K562 (cell line): Measurements from ENCODE around the gene POU2F3. TPM values are rescaled to one million over a fixed set of nuclear protein-coding genes. Genes with fewer than 3 reads are reported as not detected.

Experiments
- ATAC-seq: fragments of 200-7000 bp; cut with Tn5 transposase; 3 replicates; pipeline ENCODE4 v1.9.1; 2020; ENCODE audit warnings: moderate library complexity
- BruUV-seq: library from RNA; stranded (reverse); fragments of 400-500 nt; replicated peaks from 2 replicates; lab custom pipeline; 2021; lab: Mats Ljungman, UMichigan
- CTCF ChIA-PET: fragments of 300-600 bp; formaldehyde crosslinking; extraction: SDS; loops from one replicate; lab custom pipeline; 2021; ENCODE audit warnings: low intra/inter-chr PET ratio; lab: Yijun Ruan, JAX
- POLR2A ChIA-PET: fragments of 300-600, 350-650 bp; sonication (Branson Sonifier 250); formaldehyde crosslinking; extraction: SDS; loops from one replicate; lab custom pipeline; 2021; ENCODE audit warnings: antibody characterized with exemption, inconsistent platforms; lab: Yijun Ruan, JAX
- DNase-seq, 4 experiments: peaks; one replicate each; pipeline versions ENCODE4 v3.0.0 to v3.0.0-alpha.2; 2011 to 2018; ENCODE audit warnings: low spot score in 3 of 4, mixed read lengths in 3 of 4; ENCODE audit errors: extremely low read depth in 1 of 4
- FAIRE-seq: peaks from 2 replicates; lab custom pipeline; 2011; peaks lifted over from hg19 to GRCh38; lab: Jason Lieb, UNC
- H2AFZ ChIP-seq: 2 replicates; pipeline ENCODE4 v1.6.0; 2011; ENCODE audit warnings: low read depth, low read length, control low read depth, inconsistent platforms
- H3K27ac ChIP-seq: fragments of 200-600 bp; 3 replicates; pipeline ENCODE4 v1.8.0; 2011; ENCODE audit warnings: low read depth, mild to moderate bottlenecking, control low read depth, inconsistent platforms, low read length, moderate library complexity, mixed read lengths; ENCODE audit errors: extremely low read depth
- H3K27me3 ChIP-seq, 2 experiments: fragments of 300-600 bp in 1 of 2; 2 replicates in 1 of 2; 3 replicates in 1 of 2; pipeline versions ENCODE4 v1.6.0 to v1.8.0; 2011; ENCODE audit warnings: inconsistent platforms in 2 of 2, low read length in 2 of 2, mild to moderate bottlenecking in 1 of 2, mixed read lengths in 1 of 2, moderate library complexity in 1 of 2; ENCODE audit not compliant: control insufficient read depth in 2 of 2, insufficient read depth in 2 of 2
- H3K36me3 ChIP-seq: fragments of 300-600 bp; 3 replicates; pipeline ENCODE4 v1.8.0; 2011; ENCODE audit warnings: mild to moderate bottlenecking, low read length, inconsistent platforms; ENCODE audit not compliant: control insufficient read depth, insufficient read depth
- H3K4me1 ChIP-seq, 2 experiments: fragments of 200-600 bp in 1 of 2; replicated peaks in 1 of 2; 2 replicates in 1 of 2; 3 replicates in 1 of 2; pipeline versions ENCODE4 v1.5.1 to v1.8.0; 2011; ENCODE audit warnings: inconsistent platforms in 2 of 2, low read length in 2 of 2, mild to moderate bottlenecking in 1 of 2, mixed read lengths in 1 of 2, moderate library complexity in 1 of 2; ENCODE audit not compliant: control insufficient read depth in 2 of 2, insufficient read depth in 2 of 2
- H3K4me2 ChIP-seq: 2 replicates; pipeline ENCODE4 v1.6.1; 2011; ENCODE audit warnings: low read length, control low read depth, inconsistent platforms, mixed read lengths; ENCODE audit not compliant: insufficient read depth
- H3K4me3 ChIP-seq: fragments of 200-600 bp; sonication (generic), shearing (Covaris generic); 2 replicates; pipeline ENCODE4 v1.5.1; 2016; ENCODE audit warnings: control low read depth, inconsistent platforms
- H3K79me2 ChIP-seq: fragments of 200-600 bp; 3 replicates; pipeline ENCODE4 v1.8.0; 2011; ENCODE audit warnings: low read length, inconsistent platforms; ENCODE audit not compliant: control insufficient read depth, insufficient read depth
- H3K9ac ChIP-seq, 2 experiments: 2 replicates each; pipeline versions ENCODE4 v1.6.0 to v1.6.1; 2011; ENCODE audit warnings: low read depth in 2 of 2, low read length in 2 of 2, control low read depth in 1 of 2, inconsistent platforms in 1 of 2, mild to moderate bottlenecking in 1 of 2, mixed read lengths in 1 of 2; ENCODE audit not compliant: insufficient read depth in 1 of 2
- H3K9me1 ChIP-seq: one replicate; pipeline ENCODE4 v1.6.0; 2011; ENCODE audit warnings: inconsistent platforms, mild to moderate bottlenecking, low read length, moderate library complexity; ENCODE audit not compliant: control insufficient read depth, insufficient read depth
- H3K9me3 ChIP-seq: replicated peaks from 2 replicates; pipeline ENCODE4 v1.5.1; 2011; ENCODE audit warnings: low read depth, low read length, inconsistent platforms; ENCODE audit not compliant: control insufficient read depth, insufficient read depth
- H4K20me1 ChIP-seq: replicated peaks from 2 replicates; pipeline ENCODE4 v1.6.1; 2011; ENCODE audit warnings: low read length, inconsistent platforms, mixed read lengths; ENCODE audit not compliant: control insufficient read depth, insufficient read depth
- FOSL1 ChIP-seq: fragments of 200-800 bp; sonication (Bioruptor generic); conservative IDR thresholded peaks from 2 replicates; pipeline ENCODE4 v1.6.1; 2016; ENCODE audit warnings: missing genetic modification characterization, missing compliant biosample characterization
- FOXK2 ChIP-seq, 2 experiments: fragments of 450-650 bp; IDR thresholded peaks in 1 of 2; conservative IDR thresholded peaks in 1 of 2; 2 replicates each; pipeline ENCODE4 v1.6.1; 2016; ENCODE audit warnings: low read depth in 2 of 2, mild to moderate bottlenecking in 1 of 2
- HMGN3 ChIP-seq: IDR thresholded peaks from 2 replicates; pipeline ENCODE4 v1.6.1; 2011; ENCODE audit warnings: borderline replicate concordance, low read depth, mild to moderate bottlenecking, mixed read lengths, low read length; ENCODE audit not compliant: insufficient read length; ENCODE audit errors: extremely low read depth
- MBD2 ChIP-seq: sonication (generic); IDR thresholded peaks from 2 replicates; pipeline ENCODE4 v1.6.1; 2016; ENCODE audit warnings: low read depth, borderline replicate concordance
- SRF ChIP-seq, 2 experiments: fragments of 250-450, 450-650 bp in 1 of 2; sonication (Bioruptor Pico) in 1 of 2; sonication (generic) in 1 of 2; formaldehyde crosslinking; IDR thresholded peaks; 2 replicates each; pipeline versions ENCODE4 v1.5.0 to v1.5.1; 2020 to 2022; ENCODE audit warnings: mild to moderate bottlenecking in 1 of 2, missing genetic modification reagents in 1 of 2
- in situ Hi-C: fragments of 300-500 bp; cut with MboI; formaldehyde crosslinking; loops from 4 replicates; pipeline ENCODE4 v1.15.0; 2018; ENCODE audit warnings: inconsistent platforms, mixed read lengths
- intact Hi-C: fragments of 100-400 bp; cut with micrococcal nuclease; formaldehyde crosslinking; loops from 2 replicates; pipeline ENCODE4 v1.14.2; 2022
- polyA plus RNA-seq, 8 experiments: library from polyadenylated mRNA; depleted of rRNA in 4 of 8; stranded (reverse) in 5 of 8; unstranded in 3 of 8; fragments of >200 nt; fragmentation: Nextera tagmentation in 2 of 8; fragmentation: Illumina TruSeq in 1 of 8; extraction: Ambion mirVana in 2 of 8; extraction: Trizol in 1 of 8; gene quantifications; 2 replicates each; pipeline versions ENCODE4 v1.2.1 to v1.2.3, GENCODE V29; 2011 to 2014; ENCODE audit warnings: inconsistent platforms in 1 of 8, missing spikeins in 1 of 8
- total RNA-seq, 7 experiments: library from RNA; depleted of rRNA in 6 of 7; stranded (reverse); fragments of >200 nt in 6 of 7; fragmentation: Illumina TruSeq in 2 of 7; extraction: Trizol in 2 of 7; gene quantifications; 2 replicates each; pipeline versions ENCODE4 v1.2.1 to v1.2.3, GENCODE V29; 2011 to 2021; ENCODE audit warnings: low replicate concordance in 1 of 7

POU2F3 gene
- total and polyA plus RNA-seq, 9 of the 15 experiments (the other 6 are each of a cell fraction or from before 2014, with no cell fraction given): not detected

DNA sequence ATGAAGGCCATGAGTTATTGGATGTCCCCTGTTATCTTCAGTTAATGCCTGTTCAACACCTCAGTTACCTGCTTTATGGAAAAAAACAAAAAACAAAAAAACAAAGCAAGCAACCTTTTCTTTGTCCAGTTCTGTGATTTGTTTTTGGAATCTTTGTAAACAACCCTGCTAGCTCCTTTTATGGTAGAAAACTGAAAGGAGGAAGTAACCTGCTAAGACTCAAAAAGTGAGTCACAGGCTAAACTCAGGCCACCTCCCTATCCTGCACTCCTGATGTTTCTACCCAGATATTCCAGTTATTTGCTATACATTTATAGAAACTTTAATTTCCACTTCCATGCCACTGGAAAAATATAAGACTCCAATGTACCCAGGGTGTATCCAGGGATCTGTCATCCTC, 64.6 kb downstream of the POU2F3 start:
- Histone ChIP-seq H3K79me2 (no peaks in the 10 kb centered on the region), H3K9me1 (no peaks in the 10 kb centered on the region), H2AFZ (no peak overlapping the region), H3K4me2 (no peak overlapping the region), H3K27me3 (peaks cover 15 to 52% of the 10 kb centered on the region in 2 experiments; a peak in 4 of 5 replicates), H3K4me1 (no peaks in the 10 kb centered on the region; a peak in 2 of 5 replicates), H3K9ac (no peak overlapping the region), H4K20me1 (peaks cover 22% of the 10 kb centered on the region; the same call in 1 of the 2 replicates), H3K4me3 (no peak overlapping the region), H3K27ac (no peak overlapping the region), H3K9me3 (no peaks in the 10 kb centered on the region), H3K36me3 (no peaks in the 10 kb centered on the region)
- intact Hi-C loops: loop anchor here (10.0 kb wide), 1 partner anchor 640 kb away; no protein-coding TSS in a partner anchor
- no peak for DNase-seq
- TF ChIP-seq FOSL1 (tag) (peak; percentile 84), SRF (CRISPR knock-in tag; IDR thresholded peaks at IDR 0.05) (peak in 1 of 2 experiments; percentile 91; a peak in 3 of 4 replicates), HMGN3 (no peak), MBD2 (no peak), FOXK2 (conservative IDR thresholded peaks at IDR 0.05 in 1 of 2, IDR thresholded peaks at IDR 0.05 in 1 of 2; ENCODE audit: low read depth in 2 of 2) (peak in 1 of 2 experiments; percentile 43; a peak in 2 of 4 replicates)
- no TSS peak for BruUV-seq
- ChIA-PET POLR2A (interaction anchor here (0.6 to 1.9 kb wide), 3 partner anchors 44 to 70 kb away, joined by 3 to 7 read pairs (median 3); no protein-coding TSS in a partner anchor), CTCF (interaction anchor here (4.4 kb wide), 1 partner anchor 69 kb away, joined by 43 read pairs; no protein-coding TSS in a partner anchor)
- in situ Hi-C loops: loop anchor here (5.0 kb wide), 1 partner anchor 132 kb away; no protein-coding TSS in a partner anchor
- no peak for FAIRE-seq
- ATAC-seq: no peak
